HG03159 (cell line): Measurements from ENCODE around the gene PPFIBP1.
"Not testable (repeated sequence)": the region's sequence is repeated elsewhere in the genome, so short reads cannot be mapped to it uniquely, and the experiment has no call there.

ENCODE experiments used
- ATAC-seq: cut with Tn5 transposase; IDR thresholded peaks from one replicate; pipeline ENCODE4 v1.9.1; 2021; ENCODE audit warnings: mild to moderate bottlenecking, moderate library complexity; ENCODE audit not compliant: unreplicated experiment

PPFIBP1 gene

DNA sequence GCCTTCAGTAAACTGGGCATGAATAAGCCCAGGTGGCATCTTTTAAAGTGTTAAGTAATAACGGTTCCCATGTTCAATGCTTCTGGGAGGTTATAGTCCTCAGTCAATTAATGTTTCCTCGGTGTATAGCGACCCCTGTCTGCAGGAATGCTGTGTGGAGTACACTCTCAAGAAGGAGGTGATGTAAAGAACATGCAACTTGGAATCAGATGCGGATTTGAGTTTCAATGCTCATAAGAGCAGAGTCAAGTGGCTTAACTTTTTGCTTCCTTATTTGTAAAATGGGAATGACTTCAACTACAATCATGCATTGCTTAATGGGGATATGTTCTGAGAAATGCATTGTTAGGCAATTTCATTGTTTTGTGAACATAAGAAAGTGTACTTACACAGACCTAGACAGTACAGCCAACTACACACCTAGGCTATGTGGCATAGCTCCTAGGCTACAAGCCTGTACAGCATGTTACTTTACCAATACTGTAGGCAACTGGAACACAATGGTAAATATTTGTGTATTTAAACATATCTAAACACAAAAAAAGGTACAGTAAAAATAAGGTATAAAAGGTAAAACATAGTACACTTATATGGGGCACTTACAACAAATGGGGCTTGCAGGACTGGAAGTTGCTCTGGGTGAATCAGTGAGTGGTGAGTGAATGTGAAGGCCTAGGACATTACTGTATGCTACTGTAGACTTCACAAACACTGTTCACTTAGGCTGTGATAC lies 179.9 kb downstream of the PPFIBP1 start:
- peak; percentile 84 for ATAC-seq

DNA sequence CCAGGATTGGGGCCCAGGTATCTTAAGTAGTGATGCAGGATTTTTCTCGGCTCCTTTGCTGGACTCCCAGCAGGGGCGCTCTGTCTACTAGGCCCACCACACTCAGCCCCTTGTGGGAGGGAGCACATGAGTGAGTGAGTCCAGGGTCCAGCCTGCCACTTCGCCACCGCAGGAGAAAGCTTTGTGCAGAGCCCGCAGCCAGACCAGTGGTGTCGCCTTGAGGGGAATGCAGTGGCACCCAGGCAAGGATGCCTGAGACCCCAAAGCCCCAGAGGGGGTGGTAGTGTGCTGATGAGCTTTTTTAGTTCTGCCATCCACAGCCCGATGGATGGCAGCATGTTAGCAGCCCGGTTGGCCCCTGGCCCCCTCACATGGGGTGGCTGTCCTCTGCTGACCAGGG lies 181.3 kb downstream of the PPFIBP1 start:
- no peak for ATAC-seq

DNA sequence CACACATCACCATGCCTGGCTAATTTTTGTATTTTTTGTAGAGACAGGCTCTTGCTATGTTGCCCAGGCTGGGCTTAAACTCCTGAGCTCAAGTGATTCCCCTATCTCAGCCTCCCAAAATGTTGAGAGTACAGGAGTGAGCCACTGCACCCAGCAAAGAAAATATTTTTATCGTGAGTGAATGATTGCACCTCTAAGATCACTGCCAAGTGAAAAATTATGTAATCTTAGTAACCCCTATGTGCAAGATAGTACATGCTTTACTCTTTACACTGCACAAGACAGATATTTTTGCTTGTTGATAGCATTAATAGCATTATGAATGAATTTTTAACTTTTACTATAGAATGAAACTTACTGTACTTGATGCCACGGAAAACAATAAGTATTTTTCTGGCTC lies 183.2 kb downstream of the PPFIBP1 start:
- ATAC-seq = no peak

DNA sequence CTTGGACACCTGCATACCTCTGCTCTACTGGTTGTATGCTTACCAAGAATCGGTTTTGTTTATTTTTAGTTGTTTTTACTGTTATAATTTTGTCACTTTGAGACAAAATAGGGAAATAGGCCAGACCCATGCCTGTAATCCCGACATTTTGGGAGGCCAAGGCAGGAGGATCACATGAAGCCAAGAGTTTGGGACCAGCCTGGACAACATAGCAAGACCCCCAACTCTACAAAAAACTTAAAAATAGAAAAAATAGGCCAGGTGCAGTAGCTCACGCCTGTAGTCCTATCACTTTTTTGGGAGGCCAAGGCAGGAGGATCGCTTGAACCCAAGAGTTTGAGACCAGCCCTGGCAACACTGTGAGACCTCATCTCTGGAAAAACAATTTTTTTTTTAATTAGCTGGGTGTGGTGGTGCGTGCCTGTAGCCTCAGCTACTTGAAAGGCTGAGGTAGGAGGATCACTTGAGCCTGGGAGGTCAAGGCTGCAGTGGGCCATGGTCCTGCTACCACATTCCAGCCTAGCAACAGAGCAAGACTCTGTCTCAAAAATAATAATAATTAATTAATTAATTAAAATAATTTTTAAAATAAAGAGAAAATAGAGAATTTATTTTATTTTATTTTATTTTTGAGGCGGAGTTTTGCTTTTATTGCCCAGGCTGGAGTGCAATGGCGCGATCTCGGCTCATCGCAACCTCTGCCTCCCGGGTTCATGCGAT lies 185.4 kb downstream of the PPFIBP1 start:
- ATAC-seq = no peak

DNA sequence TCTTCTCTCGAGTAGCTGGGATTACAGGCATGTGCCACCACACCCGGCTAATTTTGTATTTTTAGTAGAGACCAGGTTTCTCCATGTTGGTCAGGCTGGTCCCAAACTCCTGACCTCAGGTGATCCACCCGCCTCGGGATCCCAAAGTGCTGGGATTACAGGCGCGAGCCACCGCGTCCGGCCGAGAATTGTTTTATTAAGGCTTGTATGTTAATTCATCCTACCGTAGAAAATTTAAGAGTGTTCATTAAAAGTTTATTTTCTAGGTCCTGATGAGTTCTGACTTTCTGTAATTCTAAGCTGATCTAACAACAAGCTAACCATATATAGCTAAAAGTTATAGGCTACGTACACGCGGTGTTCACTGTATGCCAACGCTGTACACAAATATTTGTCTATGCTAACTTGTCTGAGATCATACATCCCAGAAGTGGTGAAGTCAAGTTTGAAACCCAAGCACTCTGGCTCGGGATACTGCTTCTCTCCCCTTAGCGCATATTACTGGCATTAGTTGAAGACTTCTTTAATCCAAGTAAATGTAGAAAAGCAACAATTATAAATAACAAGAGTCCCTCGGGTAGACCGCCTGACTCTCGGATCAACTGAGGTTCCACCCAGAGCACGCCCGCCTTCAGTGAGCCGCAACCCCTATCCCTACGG lies 186.1 kb downstream of the PPFIBP1 start:
- peak; percentile 38 for ATAC-seq

DNA sequence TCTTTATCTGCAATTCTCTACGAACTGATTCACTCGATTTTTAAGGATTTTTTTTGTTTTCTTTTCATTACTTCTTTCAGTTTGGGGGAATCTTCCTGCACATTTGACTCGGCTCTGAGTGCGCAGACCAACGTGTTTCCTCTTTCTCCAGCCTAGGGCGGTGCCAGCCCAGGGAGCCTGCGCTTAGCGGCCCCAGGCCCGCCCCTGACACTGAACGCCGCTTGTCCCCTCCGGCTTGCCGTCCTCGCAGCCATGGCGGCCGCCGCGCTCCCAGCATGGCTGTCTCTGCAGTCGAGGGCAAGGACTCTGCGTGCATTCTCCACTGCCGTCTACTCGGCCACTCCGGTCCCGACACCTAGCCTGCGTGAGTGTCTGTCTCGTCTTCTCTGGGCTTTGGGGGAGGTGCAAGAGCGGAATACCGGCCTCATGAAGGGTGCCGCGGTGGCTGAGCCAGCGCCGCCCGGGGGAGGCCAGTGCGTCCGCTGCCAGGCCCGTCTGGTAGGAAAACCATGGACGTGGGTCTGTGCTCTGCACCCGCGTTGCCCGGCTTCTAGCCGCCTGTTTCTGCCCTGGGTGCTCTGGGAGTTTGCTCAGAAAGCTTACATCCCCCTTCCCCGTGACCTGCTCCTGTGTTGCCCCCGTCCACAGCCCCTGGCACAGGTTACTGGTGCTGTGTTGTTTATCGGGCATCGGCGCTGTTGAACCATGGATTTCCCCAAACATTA lies 186.7 kb downstream of the PPFIBP1 start, which contains the start of gene MRPS35:
Gene MRPS35 (plus strand): TSS at position 241 of the 725 bp plus-strand sequence. CDS start 12 bp downstream, at position 253.
- ATAC-seq = peak; percentile 95

DNA sequence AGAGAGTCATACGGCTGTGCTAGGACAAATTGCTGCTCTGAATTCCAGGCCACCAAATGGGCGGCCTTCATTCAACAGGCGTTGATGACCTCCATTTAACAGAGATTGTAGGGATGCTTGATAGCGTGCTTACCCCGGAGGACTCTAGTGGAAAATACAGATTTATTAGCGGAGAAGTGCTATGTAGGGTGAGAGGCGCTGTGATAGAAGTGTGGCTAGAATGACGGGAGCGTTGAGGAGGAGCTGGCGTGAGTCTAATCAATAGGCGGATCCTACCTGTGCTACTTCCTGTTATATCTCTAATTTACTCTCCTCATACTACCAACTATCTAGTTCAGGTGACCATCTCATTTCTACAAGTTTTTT lies 187.3 kb downstream of the PPFIBP1 start:
- peak; percentile 27 for ATAC-seq

DNA sequence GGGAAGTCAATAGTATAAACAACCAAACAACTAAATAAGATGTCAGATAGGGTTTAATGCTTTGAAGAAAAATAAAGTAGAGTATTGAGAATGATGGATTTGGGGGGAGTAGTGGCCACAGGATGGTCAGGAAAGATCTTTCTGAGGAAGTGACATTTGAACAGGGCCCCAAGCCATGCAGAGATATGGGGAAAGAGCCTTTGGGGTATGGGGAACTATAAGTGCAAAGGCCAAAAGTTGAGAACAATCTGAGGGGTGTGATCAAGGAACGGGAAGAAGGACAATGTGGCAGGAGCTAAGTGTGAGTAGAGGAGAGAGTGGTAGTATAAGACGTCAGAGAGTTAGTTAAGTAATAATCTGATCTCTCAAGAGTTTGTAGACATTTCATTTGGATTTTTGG lies 188.0 kb downstream of the PPFIBP1 start:
- ATAC-seq = no peak

DNA sequence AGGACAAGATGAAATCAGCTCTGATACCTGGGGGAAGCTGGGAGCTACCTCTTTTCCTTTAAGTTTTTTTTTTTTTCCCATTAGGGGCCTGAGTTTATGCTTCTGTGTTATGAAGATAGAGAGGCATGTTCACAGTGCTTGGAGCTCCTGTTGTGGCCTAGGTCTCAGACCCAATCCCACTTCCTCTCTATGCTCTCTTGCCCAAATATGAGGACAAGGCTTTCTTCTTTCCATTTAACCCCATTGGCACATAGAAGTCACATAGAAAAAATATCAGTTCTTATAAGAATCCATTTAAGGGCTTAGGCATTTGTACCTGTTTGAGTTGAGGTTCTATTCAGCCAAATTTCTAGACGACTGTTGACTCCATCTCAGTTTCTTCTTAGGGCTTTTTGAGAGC lies 199.2 kb downstream of the PPFIBP1 start:
- ATAC-seq = no peak

DNA sequence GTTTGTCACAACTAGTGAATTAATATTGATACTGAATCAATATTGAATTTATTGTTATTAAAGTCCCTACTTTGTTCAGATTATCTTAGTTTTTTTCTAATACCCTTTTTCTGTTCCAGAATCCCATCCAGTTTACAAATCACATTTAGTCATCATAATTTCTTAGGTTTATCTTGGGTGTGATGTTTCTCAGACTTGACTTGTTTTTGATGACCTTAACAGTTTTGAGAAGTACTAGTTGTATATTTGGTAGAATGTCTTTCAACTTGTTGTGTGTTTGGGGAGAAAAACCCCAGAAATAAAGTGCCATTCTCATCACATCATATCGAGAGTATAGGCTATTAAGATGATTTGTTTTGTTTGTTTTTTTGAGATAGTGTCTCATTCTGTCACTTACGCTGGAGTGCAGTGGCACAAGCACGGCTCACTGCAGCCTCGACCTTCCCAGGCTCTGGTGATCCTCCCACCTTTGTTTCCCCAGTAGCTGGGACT lies 206.1 kb downstream of the PPFIBP1 start:
- ATAC-seq = no peak

DNA sequence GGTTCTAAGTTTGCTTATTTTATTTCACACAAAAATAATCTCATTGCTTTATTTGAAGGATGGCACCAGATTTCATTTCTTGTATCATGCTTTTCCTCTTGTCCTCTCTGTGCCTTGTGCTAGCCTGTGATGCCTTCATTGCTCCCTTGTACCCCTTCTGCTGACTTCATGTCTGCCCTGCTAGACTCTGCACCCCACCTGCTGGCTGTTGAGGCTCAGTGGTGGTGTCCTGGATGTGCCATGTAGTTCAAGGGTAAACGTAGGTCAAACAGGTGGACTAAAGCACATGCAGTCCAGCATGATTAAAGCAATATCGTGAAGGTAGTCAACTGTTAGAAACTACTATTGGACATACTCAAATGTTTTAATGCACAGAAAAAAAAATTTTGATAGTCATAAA lies 208.3 kb downstream of the PPFIBP1 start:
- ATAC-seq = no peak

DNA sequence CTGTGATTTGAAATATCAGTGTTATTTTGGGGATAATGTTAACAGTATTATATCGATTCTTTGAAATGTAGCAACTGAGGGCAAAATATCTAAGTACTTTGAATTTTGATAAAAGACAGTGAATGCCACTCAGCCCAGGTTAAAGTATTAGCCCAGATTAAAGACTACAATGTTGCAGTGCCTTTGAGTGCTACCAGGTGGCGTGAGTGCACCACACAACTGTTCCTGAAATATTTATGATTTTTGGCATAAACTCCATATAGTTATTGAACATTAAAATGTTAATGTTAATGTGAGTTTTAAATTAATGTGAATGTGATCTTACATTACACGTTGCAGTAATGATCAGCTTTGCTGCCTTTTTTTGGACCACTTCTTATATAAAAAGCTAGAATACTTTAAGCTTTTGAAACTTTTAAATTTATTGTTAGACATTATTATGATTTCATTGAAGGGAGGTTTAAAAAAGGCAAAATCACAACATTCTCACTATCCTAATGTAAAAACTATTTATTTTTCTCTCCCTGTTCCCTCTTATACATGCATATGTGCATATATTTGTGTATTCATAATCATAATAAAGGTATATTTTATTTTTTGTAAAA lies 209.1 kb downstream of the PPFIBP1 start:
- ATAC-seq = peak; percentile 79

DNA sequence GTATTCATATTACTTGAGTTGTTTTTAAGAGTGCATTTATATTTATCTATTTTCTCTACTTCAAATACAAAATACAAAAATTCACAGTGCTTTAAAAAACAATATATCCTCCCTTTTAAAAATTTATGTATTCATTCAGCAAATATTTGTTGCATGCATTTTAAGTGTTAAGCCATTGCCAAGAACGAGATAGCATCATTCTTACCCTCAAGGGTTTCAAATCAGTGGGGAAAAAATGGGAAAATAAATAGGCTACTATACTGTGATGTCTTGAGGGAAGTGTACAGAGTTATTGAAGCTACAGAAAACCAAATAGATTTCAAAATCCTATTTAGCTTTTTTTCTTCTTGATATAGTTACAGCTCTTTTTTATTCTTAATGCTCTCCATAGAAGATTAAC lies 209.8 kb downstream of the PPFIBP1 start:
- no peak for ATAC-seq

DNA sequence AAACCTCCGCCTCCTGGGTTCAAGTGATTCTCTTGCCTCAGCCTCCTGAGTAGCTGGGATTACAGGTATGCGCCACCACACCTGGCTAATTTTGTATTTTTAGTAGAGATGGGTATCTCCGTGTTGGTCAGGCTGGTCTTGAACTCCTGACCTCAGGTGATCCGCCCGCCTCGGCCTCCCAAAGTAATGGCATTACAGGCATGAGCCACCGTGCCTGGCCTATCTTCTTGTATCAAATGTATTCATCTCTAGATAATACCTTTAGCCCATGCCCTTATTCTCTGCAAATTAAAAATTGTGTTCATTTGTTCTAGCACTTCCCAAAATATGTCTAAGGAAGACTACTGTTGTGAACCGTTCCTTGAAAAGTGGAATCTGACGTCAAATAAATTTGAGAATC lies 210.3 kb downstream of the PPFIBP1 start:
- not testable (repeated sequence) for ATAC-seq

DNA sequence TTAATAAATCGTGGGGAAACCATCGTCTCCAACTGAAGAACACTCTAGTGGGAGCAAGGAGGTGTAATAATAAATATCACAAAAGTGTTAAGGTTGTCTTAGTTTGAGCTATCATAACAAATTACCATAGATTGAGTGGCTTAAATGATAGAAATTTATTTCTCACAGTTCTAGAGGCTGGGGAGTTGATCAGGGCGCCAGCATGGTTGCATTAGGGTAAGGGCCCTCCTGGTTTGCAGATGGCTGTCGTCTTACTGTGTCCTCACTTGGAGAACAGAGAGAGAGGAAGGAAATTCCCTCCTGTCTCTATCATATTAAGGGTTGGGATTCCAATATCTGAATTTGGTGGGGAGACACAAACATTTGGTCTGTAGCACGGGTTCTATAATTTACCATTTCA lies 219.6 kb downstream of the PPFIBP1 start:
- no peak for ATAC-seq
